Activated CD8-positive, alpha-beta memory T cell treated with anti-CD3 and anti-CD28 coated beads, Interleukin-2, amount 50 U/mL, for 1 hour (primary cell): ENCODE measurements around the gene SSBP4.
A peak's percentile ranks its signal among the peaks of the same experiment; 100 is the strongest.
"Not testable (repeated sequence)": the region's sequence is repeated elsewhere in the genome, so short reads cannot be mapped to it uniquely, and the experiment has no call there.

Experiments
- DNase-seq: peaks from one replicate; pipeline ENCODE4 v3.0.0-alpha.2; 2020; ENCODE audit errors: extremely low read depth

Gene SSBP4

GRCh38 chr19:18419195-18419698 is at the start of gene SSBP4:
SSBP4 (plus strand) TSS chr19:18419398; CDS start chr19:18419649, 251 bp downstream.
- DNase-seq = no peak

GRCh38 chr19:18373407-18373891 is 45.7 kb upstream of the SSBP4 start:
- no peak for DNase-seq

- no peak for DNase-seq
Measured at GRCh38 chr19:18373892-18374629, 45.1 kb upstream of the SSBP4 start.

GRCh38 chr19:18377026-18377425 is 42.2 kb upstream of the SSBP4 start:
- DNase-seq = no peak

GRCh38 chr19:18379803-18380747 is 39.1 kb upstream of the SSBP4 start:
- no peak for DNase-seq

GRCh38 chr19:18380843-18381242 is 38.4 kb upstream of the SSBP4 start:
- DNase-seq = no peak

GRCh38 chr19:18383622-18384021 is 35.6 kb upstream of the SSBP4 start:
- DNase-seq = not testable (repeated sequence)

GRCh38 chr19:18384775-18385174 is 34.4 kb upstream of the SSBP4 start:
- DNase-seq = no peak

- DNase-seq = no peak
Measured at GRCh38 chr19:18385359-18385674, 33.9 kb upstream of the SSBP4 start.

GRCh38 chr19:18385675-18386542 is 33.3 kb upstream of the SSBP4 start, which contains the start of gene GDF15:
GDF15 (plus strand) TSS chr19:18386158; CDS start chr19:18386190, 32 bp downstream.
- no peak for DNase-seq

- no peak for DNase-seq
Measured at GRCh38 chr19:18386543-18387271, 32.5 kb upstream of the SSBP4 start.

- peak; percentile 8 for DNase-seq
Measured at GRCh38 chr19:18388100-18388959, 30.9 kb upstream of the SSBP4 start.

- DNase-seq = no peak
Measured at GRCh38 chr19:18388960-18389725, 30.1 kb upstream of the SSBP4 start.

GRCh38 chr19:18389726-18390064 is 29.5 kb upstream of the SSBP4 start:
- DNase-seq = no peak

GRCh38 chr19:18390065-18390907 is 28.9 kb upstream of the SSBP4 start:
- DNase-seq = no peak

GRCh38 chr19:18391509-18392075 is 27.6 kb upstream of the SSBP4 start:
- DNase-seq = no peak

- DNase-seq = no peak
Measured at GRCh38 chr19:18392417-18392816, 26.8 kb upstream of the SSBP4 start.

- DNase-seq = no peak
Measured at GRCh38 chr19:18392926-18393325, 26.3 kb upstream of the SSBP4 start.
